H9 (cell line): ENCODE measurements around the gene AKAIN1. TPM values are rescaled to one million over a fixed set of nuclear protein-coding genes. Genes with fewer than 3 reads are reported as not detected.
A peak's percentile ranks its signal among the peaks of the same experiment; 100 is the strongest.

Source experiments
- DNase-seq: peaks from one replicate; pipeline ENCODE4 v3.0.0-alpha.2; 2017
- H2AFZ ChIP-seq: one replicate; pipeline ENCODE4 v1.6.1; 2013; ENCODE audit warnings: mild to moderate bottlenecking, low read length, control low read depth, moderate library complexity
- H2AK5ac ChIP-seq: 2 replicates; pipeline ENCODE4 v1.6.1; 2013; ENCODE audit warnings: low read length, control low read depth, mixed read lengths; ENCODE audit not compliant: insufficient read length
- H2BK120ac ChIP-seq: one replicate; pipeline ENCODE4 v1.6.1; 2013; ENCODE audit warnings: low read depth, mild to moderate bottlenecking, low read length, control low read depth, inconsistent platforms; ENCODE audit not compliant: poor library complexity, severe bottlenecking
- H2BK12ac ChIP-seq: 2 replicates; pipeline ENCODE4 v1.6.1; 2013; ENCODE audit warnings: low read length, control low read depth, mixed read lengths, low read depth; ENCODE audit not compliant: insufficient read length
- H2BK15ac ChIP-seq: 2 replicates; pipeline ENCODE4 v1.6.1; 2013; ENCODE audit warnings: low read depth, low read length, control low read depth
- H2BK20ac ChIP-seq: one replicate; pipeline ENCODE4 v1.6.1; 2013; ENCODE audit warnings: low read depth, mild to moderate bottlenecking, low read length, control low read depth, inconsistent platforms; ENCODE audit not compliant: poor library complexity, severe bottlenecking
- H2BK5ac ChIP-seq: 2 replicates; pipeline ENCODE4 v1.6.1; 2013; ENCODE audit warnings: low read length, control low read depth, mixed read lengths; ENCODE audit not compliant: insufficient read length
- H3K14ac ChIP-seq: 2 replicates; pipeline ENCODE4 v1.6.1; 2013; ENCODE audit warnings: low read length, control low read depth; ENCODE audit not compliant: insufficient read depth
- H3K18ac ChIP-seq: 2 replicates; pipeline ENCODE4 v1.6.1; 2013; ENCODE audit warnings: low read depth, mild to moderate bottlenecking, mixed read lengths, low read length, control low read depth; ENCODE audit not compliant: insufficient read length
- H3K23ac ChIP-seq: 2 replicates; pipeline ENCODE4 v1.6.1; 2013; ENCODE audit warnings: low read length, control low read depth, mixed read lengths, low read depth; ENCODE audit not compliant: insufficient read length
- H3K23me2 ChIP-seq: 2 replicates; pipeline ENCODE4 v1.6.1; 2013; ENCODE audit warnings: low read depth, mild to moderate bottlenecking, mixed read lengths, low read length, control low read depth; ENCODE audit not compliant: insufficient read length, poor library complexity, severe bottlenecking
- H3K27ac ChIP-seq: 2 replicates; pipeline ENCODE4 v1.5.1; 2013; ENCODE audit warnings: low read length, control low read depth, mixed read lengths, low read depth; ENCODE audit not compliant: insufficient read length
- H3K27me3 ChIP-seq: 2 replicates; pipeline ENCODE4 v1.6.1; 2013; ENCODE audit warnings: low read length, control low read depth, inconsistent platforms; ENCODE audit not compliant: insufficient read depth
- H3K4ac ChIP-seq: 2 replicates; pipeline ENCODE4 v1.6.1; 2013; ENCODE audit warnings: low read depth, mild to moderate bottlenecking, control low read depth, inconsistent platforms, low read length, moderate library complexity
- H3K4me1 ChIP-seq: 2 replicates; pipeline ENCODE4 v1.6.1; 2013; ENCODE audit warnings: low read length, control low read depth, inconsistent platforms; ENCODE audit not compliant: insufficient read depth
- H3K4me2 ChIP-seq: 2 replicates; pipeline ENCODE4 v1.6.1; 2013; ENCODE audit warnings: low read length, control low read depth, mixed read lengths; ENCODE audit not compliant: insufficient read length, insufficient read depth
- H3K56ac ChIP-seq: 2 replicates; pipeline ENCODE4 v1.6.1; 2013; ENCODE audit warnings: low read depth, mild to moderate bottlenecking, mixed read lengths, low read length, control low read depth; ENCODE audit not compliant: insufficient read length
- H3K79me1 ChIP-seq: 2 replicates; pipeline ENCODE4 v1.6.1; 2013; ENCODE audit warnings: low read depth, mild to moderate bottlenecking, moderate library complexity, low read length, control low read depth, inconsistent platforms; ENCODE audit not compliant: insufficient read depth, poor library complexity, severe bottlenecking
- H3K79me2 ChIP-seq: 2 replicates; pipeline ENCODE4 v1.6.1; 2013; ENCODE audit warnings: low read length, control low read depth, inconsistent platforms; ENCODE audit not compliant: insufficient read depth
- H3K9ac ChIP-seq: 2 replicates; pipeline ENCODE4 v1.6.1; 2013; ENCODE audit warnings: low read length, control low read depth, mixed read lengths; ENCODE audit not compliant: insufficient read length; ENCODE audit errors: extremely low read depth
- H3K9me3 ChIP-seq: one replicate; pipeline ENCODE4 v1.6.1; 2013; ENCODE audit warnings: low read depth, low read length, inconsistent platforms; ENCODE audit not compliant: control insufficient read depth
- H3T11ph ChIP-seq: one replicate; pipeline ENCODE4 v1.6.1; 2013; ENCODE audit warnings: mild to moderate bottlenecking, low read length, control low read depth, inconsistent platforms
- H4K20me1 ChIP-seq: one replicate; pipeline ENCODE4 v1.6.1; 2013; ENCODE audit not compliant: control insufficient read depth, insufficient read length, insufficient read depth
- H4K5ac ChIP-seq: 2 replicates; pipeline ENCODE4 v1.6.1; 2013; ENCODE audit warnings: low read depth, mild to moderate bottlenecking, mixed read lengths, low read length, control low read depth; ENCODE audit not compliant: insufficient read length
- H4K8ac ChIP-seq: replicated peaks from 2 replicates; pipeline ENCODE4 v1.6.1; 2013; ENCODE audit warnings: low read length, control low read depth, mixed read lengths, low read depth; ENCODE audit not compliant: insufficient read length
- H4K91ac ChIP-seq: 2 replicates; pipeline ENCODE4 v1.6.1; 2013; ENCODE audit warnings: low read depth, mild to moderate bottlenecking, moderate library complexity, mixed read lengths, low read length, control low read depth; ENCODE audit not compliant: insufficient read length
- H3K27ac Mint-ChIP-seq, 3 experiments: 2 replicates in 2 of 3; 3 replicates in 1 of 3; pipeline ENCODE4 v1.8.0; 2020 to 2021; ENCODE audit warnings: mixed read lengths in 3 of 3, mild to moderate bottlenecking in 1 of 3, moderate library complexity in 1 of 3
- H3K27me3 Mint-ChIP-seq: 2 replicates; pipeline ENCODE4 v1.8.0; 2021; ENCODE audit warnings: low read depth, mild to moderate bottlenecking, moderate library complexity, mixed read lengths
- H3K36me3 Mint-ChIP-seq, 3 experiments: 2 replicates in 2 of 3; 3 replicates in 1 of 3; pipeline ENCODE4 v1.8.0; 2020 to 2021; ENCODE audit warnings: low read depth in 3 of 3, mixed read lengths in 3 of 3; ENCODE audit not compliant: insufficient read depth in 1 of 3
- H3K4me1 Mint-ChIP-seq, 2 experiments: 2 replicates each; pipeline ENCODE4 v1.8.0; 2020; ENCODE audit warnings: mixed read lengths in 2 of 2
- H3K4me3 Mint-ChIP-seq, 2 experiments: 2 replicates in 1 of 2; 3 replicates in 1 of 2; pipeline ENCODE4 v1.8.0; 2020 to 2021; ENCODE audit warnings: mild to moderate bottlenecking in 2 of 2, mixed read lengths in 2 of 2, moderate library complexity in 1 of 2
- H3K9me3 Mint-ChIP-seq, 2 experiments: 2 replicates in 1 of 2; 3 replicates in 1 of 2; pipeline ENCODE4 v1.8.0; 2020; ENCODE audit warnings: mild to moderate bottlenecking in 2 of 2, mixed read lengths in 2 of 2, moderate library complexity in 1 of 2
- CTCF ChIP-seq: fragments of 200-600 bp; sonication (generic); conservative IDR thresholded peaks from 3 replicates; pipeline ENCODE4 v1.8.0; 2021; ENCODE audit warnings: antibody characterized with exemption, mild to moderate bottlenecking
- WGBS: extraction: QIAGEN DNeasy Blood & Tissue Kit; methylation state at CpG from one replicate; pipeline ENCODE4 v1.1.7; 2013; ENCODE audit warnings: missing lambda C conversion rate, low lambda C conversion rate, mixed read lengths; ENCODE audit not compliant: insufficient read length; ENCODE audit errors: extremely low coverage; 5-methylcytosine and 5-hydroxymethylcytosine counted together
- total RNA-seq: library from RNA; stranded (reverse); gene quantifications from 2 replicates; pipeline ENCODE4 v1.2.1, GENCODE V29; 2021

Gene AKAIN1
- total RNA-seq, 1 experiment from 2014 or later, result not detected

DNA sequence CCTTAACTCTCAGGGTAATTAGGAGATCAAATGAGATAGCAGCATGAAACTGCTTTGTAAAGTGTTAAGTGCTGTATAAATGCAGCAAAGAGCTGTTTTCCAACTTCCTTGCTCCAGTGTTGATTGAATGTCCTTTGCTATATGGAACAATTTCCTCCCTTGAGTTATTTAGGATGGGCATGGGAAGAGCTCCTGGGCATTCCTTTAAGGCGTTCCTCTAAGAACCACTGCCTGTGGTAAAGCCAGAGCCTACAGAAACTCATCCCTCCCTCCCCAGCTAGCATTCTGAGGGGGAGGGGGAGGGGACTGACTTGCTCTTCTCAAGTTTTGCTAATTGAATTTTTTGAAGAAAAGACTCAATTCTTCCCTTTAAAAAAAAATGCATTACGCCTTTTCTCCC is 1.4 kb downstream of the AKAIN1 start:
- Histone ChIP-seq H2BK5ac (no peak overlapping the region), H2BK15ac (no peak overlapping the region), H2BK12ac (no peak overlapping the region), H4K5ac (no peak overlapping the region), H2AFZ (no peak overlapping the region), H3K23me2 (peaks cover 17% of the 10 kb centered on the region), H3K27me3 (peaks cover 27% of the 10 kb centered on the region), H2BK120ac (no peak overlapping the region), H3K4me1 (no peaks in the 10 kb centered on the region), H3T11ph (no peak overlapping the region), H3K79me1 (no peaks in the 10 kb centered on the region), H2BK20ac (no peak overlapping the region), H3K9me3 (no peaks in the 10 kb centered on the region), H3K9ac (no peak overlapping the region), H3K4ac (no peak overlapping the region), H3K18ac (no peak overlapping the region), H3K4me2 (peak overlapping the region; percentile 86), H4K20me1 (no peaks in the 10 kb centered on the region), H2AK5ac (no peak overlapping the region), H4K91ac (no peak overlapping the region), H4K8ac (no peak overlapping the region), H3K14ac (no peak overlapping the region), H3K79me2 (no peaks in the 10 kb centered on the region), H3K56ac (no peak overlapping the region), H3K27ac (no peak overlapping the region), H3K23ac (no peak overlapping the region)
- no peak for TF ChIP-seq CTCF
- peaks cover 17 to 18% of the 10 kb centered on the region in 2 experiments for H3K4me1 Mint-ChIP-seq
- DNase-seq, result no peak
- peaks cover 89% of the 10 kb centered on the region for H3K27me3 Mint-ChIP-seq
- no peaks in the 10 kb centered on the region; a peak in 1 of 7 replicates for H3K36me3 Mint-ChIP-seq
- no CpG with 5 or more reads among the region's 2 CpGs for WGBS
- H3K4me3 Mint-ChIP-seq, result peak overlapping the region; percentile 70 to 89
- H3K9me3 Mint-ChIP-seq, result no peaks in the 10 kb centered on the region; a peak in 1 of 5 replicates
- H3K27ac Mint-ChIP-seq, result no peak overlapping the region
